ENCODE data around the gene HOXA5. TPM values are rescaled to one million over a fixed set of nuclear protein-coding genes. Genes with fewer than 3 reads are reported as not detected.

Gene HOXA5
- 0.66 and 0.75 TPM in 2 replicates for total RNA-seq

GRCh38 chr7:27143023-27143949, at the start of gene HOXA5:
HOXA5 (minus strand) TSS chr7:27143681; CDS start chr7:27143607, 74 bp downstream.

DNA sequence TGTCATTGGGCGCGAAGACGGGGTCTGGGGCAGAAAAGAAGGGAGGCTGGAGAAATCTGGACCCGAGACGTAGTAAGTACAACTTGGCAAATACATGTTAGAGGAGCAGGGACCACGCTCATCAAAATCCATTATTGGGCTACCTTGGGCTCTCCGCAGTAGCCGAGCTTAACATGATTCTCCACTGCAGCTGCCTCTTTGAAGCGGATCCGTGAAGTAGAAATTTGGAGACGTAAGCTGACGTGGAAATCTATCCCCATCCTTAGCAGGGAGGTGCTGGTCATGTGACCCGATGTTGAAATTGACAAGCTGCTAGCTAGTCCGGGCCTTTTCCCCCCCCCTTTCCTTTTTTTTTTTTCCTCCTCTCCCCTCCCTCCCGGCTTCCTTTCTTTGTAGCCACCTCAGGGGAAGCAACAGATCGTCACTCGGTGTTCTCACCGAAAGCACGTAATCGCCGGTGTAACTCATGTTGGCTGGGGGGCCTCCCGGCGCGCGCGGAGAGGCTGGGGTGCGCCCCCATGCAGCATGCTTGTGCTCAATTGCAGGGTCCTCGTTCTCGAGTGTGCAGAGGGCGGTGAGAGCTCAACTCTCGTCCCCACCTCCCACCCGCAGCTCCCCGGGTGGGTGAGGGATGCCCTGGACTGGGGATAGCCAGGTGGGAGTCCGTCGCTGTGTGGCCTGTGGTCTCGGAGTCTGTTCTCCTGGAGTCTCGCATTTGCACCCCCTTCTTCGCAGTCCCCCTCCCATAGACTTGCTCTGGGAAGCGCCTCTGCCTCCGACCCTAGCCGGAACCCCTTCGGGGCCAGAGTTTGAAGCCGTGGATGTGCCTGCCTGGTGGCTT, 41.8 kb upstream of the HOXA5 start, which contains the start of gene HOXA11:
TSS of gene HOXA11 (minus strand) at position 220 of the 841 bp plus-strand sequence. CDS start at position 132, 88 bp downstream.

DNA sequence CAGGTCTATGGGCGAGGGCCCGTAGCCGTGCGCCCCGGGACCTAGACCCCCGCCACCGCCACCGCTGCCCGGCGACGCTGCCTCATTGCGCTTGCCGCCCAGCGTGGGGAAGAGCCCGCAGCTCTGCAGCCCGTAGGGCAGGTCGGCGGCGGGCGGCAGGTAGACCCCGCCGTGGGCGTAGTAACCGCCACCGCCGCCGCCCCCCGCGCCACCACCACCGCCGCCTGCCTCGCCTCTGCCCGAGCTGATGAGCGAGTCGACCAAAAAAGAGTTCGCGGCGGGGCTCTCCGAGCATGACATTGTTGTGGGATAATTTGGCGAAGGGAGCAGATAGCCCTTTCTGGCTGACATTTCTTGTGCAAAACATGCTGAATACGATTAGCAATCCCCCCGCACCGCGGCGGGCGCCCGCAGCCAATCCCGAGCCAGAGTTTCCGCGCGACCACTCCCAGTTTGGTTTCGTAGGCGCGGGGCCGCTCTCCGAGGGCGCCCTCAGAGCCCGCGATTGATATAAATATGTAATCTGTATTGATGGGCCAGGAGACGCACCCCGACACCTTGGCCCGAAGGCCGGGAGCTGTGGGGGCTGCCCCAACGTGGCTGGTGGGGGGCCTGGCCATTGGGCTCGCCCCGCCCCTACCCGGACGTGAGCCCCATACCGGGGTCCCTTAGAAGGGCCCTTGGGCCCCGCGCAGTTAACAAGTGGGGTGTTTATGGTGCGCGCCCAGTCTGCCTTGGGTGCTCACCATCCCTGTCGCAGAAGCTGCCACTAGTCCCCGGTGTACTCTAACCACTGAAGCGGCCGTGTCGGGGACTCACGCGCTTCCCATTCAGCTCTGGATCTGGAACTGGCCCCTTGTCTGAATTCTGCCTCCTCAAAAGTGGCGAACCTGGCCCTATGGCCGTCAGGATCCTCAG, 30.7 kb upstream of the HOXA5 start, which contains the start of gene HOXA10:
TSS of gene HOXA10 (minus strand) at position 365 of the 918 bp plus-strand sequence. CDS start at position 351, 14 bp downstream.

DNA sequence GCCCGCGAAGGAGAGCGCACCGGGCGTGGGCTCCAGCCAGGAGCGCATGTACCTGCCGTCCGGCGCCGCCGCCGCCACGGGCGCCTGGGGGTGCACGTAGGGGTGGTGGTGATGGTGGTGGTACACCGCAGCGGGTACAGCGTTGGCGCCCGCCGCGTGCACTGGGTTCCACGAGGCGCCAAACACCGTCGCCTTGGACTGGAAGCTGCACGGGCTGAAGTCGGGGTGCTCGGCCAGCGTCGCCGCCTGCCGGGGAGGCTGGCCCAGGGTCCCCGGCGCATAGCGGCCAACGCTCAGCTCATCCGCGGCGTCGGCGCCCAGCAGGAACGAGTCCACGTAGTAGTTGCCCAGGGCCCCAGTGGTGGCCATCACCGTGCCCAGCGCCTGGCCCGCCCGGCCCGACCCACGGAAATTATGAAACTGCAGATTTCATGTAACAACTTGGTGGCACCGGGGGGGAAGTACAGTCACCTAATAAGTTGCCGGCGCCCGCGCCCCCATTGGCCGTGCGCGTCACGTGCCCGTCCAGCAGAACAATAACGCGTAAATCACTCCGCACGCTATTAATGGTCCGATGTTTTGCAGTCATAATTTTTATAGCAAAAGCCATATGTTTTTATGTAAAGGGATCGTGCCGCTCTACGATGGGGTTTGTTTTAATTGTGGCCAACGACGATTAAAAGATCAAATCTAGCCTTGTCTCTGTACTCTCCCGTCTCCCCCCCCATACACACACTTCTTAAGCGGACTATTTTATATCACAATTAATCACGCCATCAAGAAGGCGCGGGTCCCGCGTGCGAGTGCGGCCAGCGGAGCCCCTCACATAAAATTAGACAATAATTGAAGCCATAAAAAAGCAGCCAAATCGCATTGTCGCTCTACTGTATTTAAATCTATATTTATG, 21.9 kb upstream of the HOXA5 start, which contains the start of gene HOXA9:
TSS of gene HOXA9 (minus strand) at position 449 of the 907 bp plus-strand sequence. CDS start at position 369, 80 bp downstream.

GRCh38 chr7:27156508-27156898, 13.0 kb upstream of the HOXA5 start, which contains the start of gene HOXA7:
HOXA7 (minus strand) TSS chr7:27156675; CDS start chr7:27156545, 130 bp downstream.

DNA sequence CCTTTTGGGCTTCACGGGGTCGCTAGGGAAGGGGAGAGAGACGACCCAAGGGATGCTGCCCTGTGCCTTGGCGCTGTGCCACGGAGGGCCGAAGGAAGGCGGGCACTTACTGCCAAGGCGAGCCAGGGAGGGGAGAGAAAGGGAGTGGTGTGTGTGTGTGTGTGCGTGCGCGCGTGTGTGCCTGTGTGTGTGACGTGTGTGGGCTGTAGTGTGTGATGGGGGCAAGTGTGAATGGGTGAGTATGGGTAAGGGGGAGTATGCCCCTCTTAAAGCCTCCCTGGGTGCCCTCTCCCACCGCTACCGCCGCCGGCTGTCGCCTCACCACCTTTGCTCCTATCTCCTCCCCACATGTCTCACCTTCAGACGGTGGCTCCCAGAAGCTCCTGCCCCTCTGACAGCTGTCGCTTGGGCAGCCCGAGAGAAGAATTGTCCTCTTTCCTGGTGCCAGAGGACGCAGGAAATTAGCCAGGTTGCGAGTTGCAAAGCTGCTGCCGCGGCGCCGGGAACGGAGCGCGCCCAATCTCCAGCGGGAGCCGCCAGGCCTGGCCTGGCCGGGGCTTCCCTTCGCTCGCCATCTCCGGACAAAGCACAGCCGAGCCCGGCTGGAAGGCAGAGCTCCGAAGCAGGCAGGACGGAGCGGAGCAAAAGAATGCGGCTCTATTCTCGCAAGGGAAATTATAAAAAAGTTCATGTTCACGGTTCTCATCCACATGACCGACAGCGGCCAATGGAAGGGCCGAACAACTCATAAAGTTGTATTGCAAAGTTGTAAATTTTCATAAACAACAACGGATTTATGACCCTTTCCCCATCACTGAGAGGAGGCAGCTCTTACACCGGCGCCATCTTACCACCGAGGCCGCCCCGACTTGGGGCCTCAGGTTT, 8.7 kb upstream of the HOXA5 start, which contains the start of gene HOXA3:
TSS of gene HOXA3 (minus strand) at position 653 of the 885 bp plus-strand sequence. CDS start 41,943 bp downstream, outside the sequence.

DNA sequence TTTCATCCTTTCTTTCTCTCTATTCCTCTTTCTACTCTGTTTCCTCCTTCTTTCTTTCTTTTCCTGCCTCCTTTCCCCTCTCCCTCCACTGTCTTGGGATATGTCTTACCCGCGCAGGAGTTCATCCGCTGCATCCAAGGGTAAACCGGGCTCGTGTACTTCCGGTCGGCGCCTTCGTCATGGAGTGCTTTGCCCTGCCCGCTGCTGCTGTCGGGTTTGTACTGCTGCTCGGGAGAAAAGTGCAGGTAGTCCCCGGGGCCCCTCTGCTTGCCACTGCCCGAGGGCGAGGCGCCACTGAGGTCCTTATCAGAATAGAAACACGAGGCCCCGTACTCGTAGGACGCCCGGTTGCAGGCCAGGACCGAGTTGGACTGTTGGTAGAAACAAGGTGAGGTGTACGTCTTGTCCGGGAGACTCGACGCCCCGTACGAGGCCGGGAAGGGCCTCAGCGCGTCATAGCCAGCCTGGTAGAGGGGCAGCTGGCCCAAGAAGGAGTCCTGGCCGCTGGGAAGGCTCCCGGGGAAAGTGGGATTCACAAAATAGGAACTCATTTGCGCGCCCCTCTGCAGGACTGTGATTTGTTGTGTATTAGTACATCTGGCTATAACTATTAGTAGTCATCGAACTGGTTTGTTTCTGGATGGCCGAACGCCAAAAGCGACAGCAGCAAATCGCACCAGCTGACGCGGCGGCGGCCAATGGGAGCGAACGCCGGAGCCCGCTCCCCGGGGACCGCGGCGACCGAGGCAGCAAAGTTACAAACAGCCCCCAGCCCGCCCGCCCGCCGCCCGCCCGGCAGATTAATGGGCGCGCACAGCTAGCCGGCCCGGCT, 3.9 kb upstream of the HOXA5 start, which contains the start of gene HOXA6:
TSS of gene HOXA6 (minus strand) at position 576 of the 832 bp plus-strand sequence. CDS start at position 551, 25 bp downstream.

GRCh38 chr7:27130540-27131389, 12.7 kb downstream of the HOXA5 start, which contains the start of gene HOXA4:
HOXA4 (minus strand) TSS chr7:27130757; CDS start chr7:27130733, 24 bp downstream.

GRCh38 chr7:27102581-27103442, 40.7 kb downstream of the HOXA5 start, which contains the start of gene HOXA2:
HOXA2 (minus strand) TSS chr7:27102683; CDS start chr7:27102500, 183 bp downstream.

DNA sequence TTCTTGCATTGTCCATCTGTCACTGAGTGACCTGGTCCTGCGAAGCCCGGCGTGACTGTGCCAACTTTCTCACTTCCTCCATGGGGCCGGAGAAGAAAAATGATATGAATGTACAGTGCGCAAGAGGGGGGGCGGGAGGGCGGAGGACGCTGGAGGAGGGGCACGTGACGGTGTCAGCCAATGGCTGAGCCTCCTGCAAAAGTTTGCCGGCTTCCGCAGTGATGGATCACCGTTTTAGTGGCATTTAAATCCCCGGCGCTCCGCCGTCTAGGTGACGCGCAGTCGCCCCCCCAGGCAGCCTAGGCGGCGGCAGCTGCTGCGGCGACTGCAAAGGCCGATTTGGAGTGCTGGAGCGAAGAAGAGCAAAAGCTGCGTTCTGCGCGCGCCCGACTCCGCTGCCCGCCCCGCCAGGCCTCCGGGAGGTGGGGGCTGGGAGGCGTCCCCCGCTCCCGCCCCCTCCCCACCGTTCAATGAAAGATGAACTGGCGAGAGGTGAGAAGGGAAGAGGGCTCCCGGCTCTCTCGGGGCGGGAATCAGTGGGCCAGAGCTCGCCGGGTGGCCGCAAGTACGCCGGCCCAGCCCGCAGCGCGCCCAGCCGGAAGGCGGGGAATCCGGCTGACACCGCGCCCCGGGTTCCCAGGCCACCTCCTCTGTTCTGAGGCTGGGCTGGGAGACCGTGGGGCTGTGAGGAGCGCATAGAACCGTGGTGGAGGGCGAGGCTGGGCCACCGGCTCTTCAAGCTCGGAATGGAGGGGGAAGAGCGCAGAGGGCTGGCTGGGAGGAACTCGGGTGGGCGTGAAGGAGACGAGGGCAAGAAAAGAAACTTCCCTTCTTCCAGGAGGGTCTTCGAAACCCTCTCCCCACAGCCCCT, 47.3 kb downstream of the HOXA5 start, which contains the start of gene HOXA1:
TSS of gene HOXA1 (minus strand) at position 104 of the 871 bp plus-strand sequence. CDS start at position 16, 88 bp downstream.

Other genes starting within 250 kb of the HOXA5 start
- under 0.01 and 0.11 TPM in 2 replicates for gene HOXA1, start 47.7 kb downstream of the HOXA5 start, total RNA-seq
- under 0.01 TPM in 1 of 2 replicates, not detected in the other for gene HOXA2, start 41.0 kb downstream of the HOXA5 start, total RNA-seq
- gene HOXA4, start 12.9 kb downstream of the HOXA5 start, total RNA-seq, result 0.22 and 0.37 TPM in 2 replicates
- 0.37 and 1.7 TPM in 2 replicates for gene HOXA6, start 4.1 kb upstream of the HOXA5 start, total RNA-seq
- under 0.01 and 1.2 TPM in 2 replicates for gene HOXA3, start 8.9 kb upstream of the HOXA5 start, total RNA-seq
- gene HOXA7, start 13.0 kb upstream of the HOXA5 start, total RNA-seq, result 0.77 and 1.9 TPM in 2 replicates
- 8.6 and 13.6 TPM in 2 replicates for gene HOXA9, start 21.9 kb upstream of the HOXA5 start, total RNA-seq
- gene HOXA10, start 30.6 kb upstream of the HOXA5 start, total RNA-seq, result 12.6 and 14.5 TPM in 2 replicates
- gene HOXA11, start 41.6 kb upstream of the HOXA5 start, total RNA-seq, result 12.4 and 17.5 TPM in 2 replicates
- gene HOXA13, start 56.4 kb upstream of the HOXA5 start, total RNA-seq, result 14.9 and 17.6 TPM in 2 replicates
- under 0.01 TPM in 1 of 2 replicates, not detected in the other for gene EVX1, start 99.1 kb upstream of the HOXA5 start, total RNA-seq

Data from uterine smooth muscle cell (primary cell).